HepG2 (cell line): ENCODE results near the gene ERC1.

Source experiments
- CEBPB ChIP-seq: IDR thresholded peaks from 2 replicates; pipeline ENCODE4 v1.6.1; 2011; ENCODE audit warnings: low read depth, low read length, improper control_type of control experiment, borderline replicate concordance
- GZF1 ChIP-seq: sonication (generic); formaldehyde crosslinking; IDR thresholded peaks from 2 replicates; pipeline ENCODE4 v1.5.1; 2020; ENCODE audit warnings: mild to moderate bottlenecking, missing genetic modification reagents
- PCBP2 ChIP-seq: fragments of 200-400 bp; formaldehyde crosslinking; optimal IDR thresholded peaks from 2 replicates; pipeline ENCODE3; 2018; ENCODE audit warnings: low read length, low read depth; ENCODE audit not compliant: poor library complexity, severe bottlenecking
- POLR2A ChIP-seq, 2 experiments: IDR thresholded peaks; 2 replicates each; pipeline ENCODE4 v1.6.1; 2011; ENCODE audit warnings: low read depth in 2 of 2, low read length in 2 of 2, mild to moderate bottlenecking in 1 of 2, moderate library complexity in 1 of 2; ENCODE audit not compliant: insufficient read depth in 1 of 2
- RARA ChIP-seq: IDR thresholded peaks from 2 replicates; pipeline ENCODE4 v1.6.1; 2016; ENCODE audit warnings: missing genetic modification reagents, missing compliant biosample characterization
- ZC3H4 ChIP-seq: sonication (generic); formaldehyde crosslinking; IDR thresholded peaks from 2 replicates; pipeline ENCODE4 v1.4.0; 2020; ENCODE audit warnings: missing genetic modification reagents, borderline replicate concordance

- TF ChIP-seq POLR2A (IDR thresholded peaks at IDR 0.05; ENCODE audit: insufficient read depth in 1 of 2, low read depth in 2 of 2, low read length in 2 of 2) (no peak), RARA (CRISPR knock-in tag) (no peak), CEBPB (no peak), PCBP2 (no peak), GZF1 (CRISPR knock-in tag) (no peak), ZC3H4 (no peak)
Measured at GRCh38 chr12:1533205-1533601, 542.2 kb downstream of the ERC1 start.
